ENCODE data around the gene SLC16A4. TPM values are rescaled to one million over a fixed set of nuclear protein-coding genes. Genes with fewer than 3 reads are reported as not detected.

The SLC16A4 gene
- total RNA-seq, 2 experiments from 2014 or later, result 0.10 to 0.21 TPM

- ChIA-PET POLR2A (interaction anchor here (0.6 to 0.7 kb wide), 2 partner anchors 565 to 609 kb away, joined by 3 to 5 read pairs; no protein-coding TSS in a partner anchor), CTCF (interaction anchor here (0.6 to 1.1 kb wide), 2 partner anchors 10 to 293 kb away, joined by 3 to 4 read pairs; no protein-coding TSS in a partner anchor)
Observed at GRCh38 chr1:110383251-110383990, 7.4 kb downstream of the SLC16A4 start.

GRCh38 chr1:110380672-110381283, 10.0 kb downstream of the SLC16A4 start:
- ChIA-PET CTCF (interaction anchor here (0.9 to 1.2 kb wide), 2 partner anchors 12 to 79 kb away, joined by 3 read pairs; no protein-coding TSS in a partner anchor), POLR2A (no interaction called here)

- ChIA-PET CTCF (no interaction called here), POLR2A (no interaction called here)
Observed at GRCh38 chr1:110375490-110375889, 15.3 kb downstream of the SLC16A4 start.

- CTCF ChIA-PET, result no interaction called here
Observed at GRCh38 chr1:110370827-110371226, 20.0 kb downstream of the SLC16A4 start.

GRCh38 chr1:110364221-110364620, 26.6 kb downstream of the SLC16A4 start:
- ChIA-PET POLR2A (no interaction called here), CTCF (no interaction called here)

More at GRCh38 chr1:110370827-110371226, 20.0 kb downstream of the SLC16A4 start:
- POLR2A ChIA-PET, result interaction anchor here (1.1 kb wide), 1 partner anchor 31 kb away, joined by 3 read pairs; no protein-coding TSS in a partner anchor

- CTCF ChIA-PET, result interaction anchor here (0.6 kb wide), 1 partner anchor 215 kb away, joined by 4 read pairs; no protein-coding TSS in a partner anchor
Observed at GRCh38 chr1:110361856-110362255, 29.0 kb downstream of the SLC16A4 start.

GRCh38 chr1:110360431-110360830, 30.4 kb downstream of the SLC16A4 start:
- POLR2A ChIA-PET, result no interaction called here
- CTCF ChIA-PET, result no interaction called here

More at GRCh38 chr1:110361856-110362255, 29.0 kb downstream of the SLC16A4 start:
- POLR2A ChIA-PET, result no interaction called here

- ChIA-PET CTCF (no interaction called here), POLR2A (no interaction called here)
Observed at GRCh38 chr1:110356379-110356778, 34.4 kb downstream of the SLC16A4 start.

- ChIA-PET CTCF (no interaction called here), POLR2A (no interaction called here)
Observed at GRCh38 chr1:110355321-110355720, 35.5 kb downstream of the SLC16A4 start.

- ChIA-PET CTCF (no interaction called here), POLR2A (no interaction called here)
Observed at GRCh38 chr1:110350360-110350759, 40.5 kb downstream of the SLC16A4 start.

GRCh38 chr1:110348771-110349170, 42.1 kb downstream of the SLC16A4 start:
- ChIA-PET POLR2A (interaction anchor here (1.1 kb wide), 1 partner anchor 10 kb away, joined by 3 read pairs; the partner anchor contains the start of gene RBM15), CTCF (interaction anchor here (1.3 kb wide), 1 partner anchor 152 kb away, joined by 3 read pairs; no protein-coding TSS in a partner anchor)

- POLR2A ChIA-PET, result interaction anchor here (1.1 kb wide), 1 partner anchor 9 kb away, joined by 3 read pairs; the partner anchor contains the start of gene RBM15
- CTCF ChIA-PET, result interaction anchor here (1.3 kb wide), 1 partner anchor 151 kb away, joined by 3 read pairs; no protein-coding TSS in a partner anchor
Observed at GRCh38 chr1:110348050-110348449, 42.8 kb downstream of the SLC16A4 start.

- CTCF ChIA-PET, result interaction anchor here (1.3 kb wide), 2 partner anchors 10 to 150 kb away, joined by 3 read pairs; no protein-coding TSS in a partner anchor
- POLR2A ChIA-PET, result no interaction called here
Observed at GRCh38 chr1:110347182-110347893, 43.5 kb downstream of the SLC16A4 start.

GRCh38 chr1:110346690-110347089, 44.1 kb downstream of the SLC16A4 start:
- POLR2A ChIA-PET, result no interaction called here

GRCh38 chr1:110345480-110345879, 45.3 kb downstream of the SLC16A4 start:
- ChIA-PET CTCF (interaction anchor here (1.3 kb wide), 1 partner anchor 138 kb away, joined by 3 read pairs; no protein-coding TSS in a partner anchor), POLR2A (no interaction called here)

More at GRCh38 chr1:110346690-110347089, 44.1 kb downstream of the SLC16A4 start:
- CTCF ChIA-PET, result interaction anchor here (1.3 kb wide), 1 partner anchor 9 kb away, joined by 3 read pairs; no protein-coding TSS in a partner anchor

GRCh38 chr1:110344152-110344551, 46.7 kb downstream of the SLC16A4 start:
- POLR2A ChIA-PET, result interaction anchor here (0.6 kb wide), 1 partner anchor 1009 kb away, joined by 3 read pairs; no protein-coding TSS in a partner anchor
- CTCF ChIA-PET, result interaction anchor here (1.0 kb wide), 1 partner anchor 152 kb away, joined by 3 read pairs; no protein-coding TSS in a partner anchor

- ChIA-PET CTCF (interaction anchor here (1.0 kb wide), 1 partner anchor 153 kb away, joined by 3 read pairs; no protein-coding TSS in a partner anchor), POLR2A (interaction anchor here (0.6 kb wide), 1 partner anchor 968 kb away, joined by 3 read pairs; no protein-coding TSS in a partner anchor)
Observed at GRCh38 chr1:110343249-110343648, 47.6 kb downstream of the SLC16A4 start.

GRCh38 chr1:110341872-110342331, 48.9 kb downstream of the SLC16A4 start:
- CTCF ChIA-PET, result interaction anchor here (0.6 to 6.2 kb wide), 2 partner anchors 129 to 133 kb away, joined by 3 to 53 read pairs; partner anchors contain the start of gene KCNC4

More at GRCh38 chr1:110341872-110342331, 48.9 kb downstream of the SLC16A4 start:
- POLR2A ChIA-PET, result no interaction called here

Measured in activated CD8-positive, alpha-beta memory T cell treated with anti-CD3 and anti-CD28 coated beads for 36 hours (primary cell).